ENCODE results near the gene TXK. TPM values are rescaled to one million over a fixed set of nuclear protein-coding genes. Genes with fewer than 3 reads are reported as not detected.

The TXK gene
- total RNA-seq, 1 donor: 0.86 TPM

DNA sequence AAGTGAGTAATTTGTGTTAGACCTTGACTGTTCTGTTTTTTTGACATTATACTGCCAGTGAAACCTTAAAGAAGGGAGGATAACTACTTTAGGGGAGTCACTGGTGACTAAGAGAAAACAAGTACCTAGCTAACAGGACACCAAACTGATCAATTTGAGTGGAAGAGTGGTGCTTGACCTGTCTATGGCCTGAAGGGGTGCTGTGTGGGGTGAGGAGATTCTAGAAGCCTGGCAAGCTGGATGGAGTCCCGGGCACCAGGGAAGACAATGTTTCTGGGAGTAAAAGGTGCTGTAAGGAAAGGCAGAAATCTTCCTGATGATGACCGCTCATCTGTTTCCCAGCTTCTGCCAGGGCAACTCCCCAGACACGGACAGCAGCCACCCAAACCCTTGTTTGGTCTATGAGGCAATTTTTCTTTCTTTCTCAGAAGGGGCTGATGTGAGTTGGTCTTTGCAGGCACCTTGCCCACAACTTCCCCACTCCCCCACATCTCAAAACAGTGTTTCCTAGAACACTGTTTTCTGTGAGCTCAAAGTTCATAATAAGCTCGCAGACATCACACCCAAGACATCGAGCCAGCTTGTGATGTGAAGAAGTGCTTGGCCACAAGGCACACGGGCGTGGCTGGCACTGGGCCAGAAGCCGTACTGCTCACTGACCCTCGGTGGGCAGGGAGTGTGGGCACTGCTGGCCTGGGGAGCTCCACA lies 4.6 kb downstream of the TXK start:
- no peak for DNase-seq (ENCODE audit: low read depth)
- no peak overlapping the region for H3K4me3 ChIP-seq (ENCODE audit: low read depth, low read length)
- TF ChIP-seq, protein P1, sequence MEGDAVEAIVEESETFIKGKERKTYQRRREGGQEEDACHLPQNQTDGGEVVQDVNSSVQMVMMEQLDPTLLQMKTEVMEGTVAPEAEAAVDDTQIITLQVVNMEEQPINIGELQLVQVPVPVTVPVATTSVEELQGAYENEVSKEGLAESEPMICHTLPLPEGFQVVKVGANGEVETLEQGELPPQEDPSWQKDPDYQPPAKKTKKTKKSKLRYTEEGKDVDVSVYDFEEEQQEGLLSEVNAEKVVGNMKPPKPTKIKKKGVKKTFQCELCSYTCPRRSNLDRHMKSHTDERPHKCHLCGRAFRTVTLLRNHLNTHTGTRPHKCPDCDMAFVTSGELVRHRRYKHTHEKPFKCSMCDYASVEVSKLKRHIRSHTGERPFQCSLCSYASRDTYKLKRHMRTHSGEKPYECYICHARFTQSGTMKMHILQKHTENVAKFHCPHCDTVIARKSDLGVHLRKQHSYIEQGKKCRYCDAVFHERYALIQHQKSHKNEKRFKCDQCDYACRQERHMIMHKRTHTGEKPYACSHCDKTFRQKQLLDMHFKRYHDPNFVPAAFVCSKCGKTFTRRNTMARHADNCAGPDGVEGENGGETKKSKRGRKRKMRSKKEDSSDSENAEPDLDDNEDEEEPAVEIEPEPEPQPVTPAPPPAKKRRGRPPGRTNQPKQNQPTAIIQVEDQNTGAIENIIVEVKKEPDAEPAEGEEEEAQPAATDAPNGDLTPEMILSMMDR (IDR thresholded peaks at IDR 0.05; ENCODE audit: insufficient read depth, low read depth, low read length): no peak

DNA sequence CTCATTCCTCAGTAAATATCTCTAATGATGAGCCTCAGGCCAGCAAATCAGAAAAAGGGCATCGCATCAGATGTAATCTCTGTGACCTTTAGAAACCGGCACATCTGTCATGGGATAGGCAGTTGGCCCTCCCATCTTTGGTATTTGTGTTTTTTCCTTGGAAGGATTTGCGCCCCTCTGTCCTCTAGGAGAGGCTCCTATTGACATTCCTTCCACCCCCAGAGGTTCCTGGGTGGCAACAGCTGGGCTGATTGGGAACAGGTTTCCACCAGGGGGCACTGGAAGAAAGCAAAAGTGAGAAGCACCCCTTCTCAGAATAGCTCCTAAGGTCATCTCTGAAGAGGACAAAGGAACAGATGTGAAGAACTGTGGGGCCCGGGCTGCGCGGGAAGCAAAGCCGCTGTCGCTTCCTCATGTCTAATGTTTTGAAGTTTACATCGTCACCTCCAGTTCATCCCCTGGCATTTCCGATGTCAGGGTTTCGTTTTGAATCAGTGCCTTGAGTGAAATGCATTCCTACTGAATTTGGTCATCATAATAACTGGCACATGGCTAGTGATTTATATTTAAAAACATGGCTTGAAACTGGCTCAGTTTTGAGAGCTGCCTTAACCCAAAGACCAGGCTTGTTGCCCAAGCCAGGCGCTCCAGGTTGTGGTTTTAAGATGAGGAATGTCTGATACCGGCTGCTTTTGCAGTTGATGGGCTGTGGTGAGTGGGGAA lies 6.2 kb downstream of the TXK start:
- TF ChIP-seq, protein P1 (IDR thresholded peaks at IDR 0.05; ENCODE audit: insufficient read depth, low read depth, low read length): peak; percentile 65
- H3K4me3 ChIP-seq (ENCODE audit: low read depth, low read length): peak overlapping the region; percentile 18
- peak; percentile 87 for DNase-seq (ENCODE audit: low read depth)

DNA sequence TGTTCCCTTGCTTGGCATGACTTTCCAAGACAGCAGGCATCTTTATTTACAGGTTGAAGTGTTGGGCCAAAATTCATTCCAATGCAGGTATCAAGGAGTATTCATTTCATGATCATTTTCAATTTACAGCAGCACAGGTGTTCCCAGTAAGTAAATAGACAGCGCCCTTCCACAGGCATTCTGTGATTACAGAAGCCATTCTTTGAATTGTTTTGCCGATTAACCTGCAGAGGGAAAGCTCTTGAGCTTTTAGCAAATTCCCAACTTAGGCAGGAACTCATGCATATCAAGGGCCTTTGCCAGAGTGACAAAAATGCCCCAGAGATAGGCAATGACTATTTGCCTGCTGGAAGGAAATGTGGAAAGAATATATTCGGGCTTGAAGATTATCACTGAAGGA lies 6.8 kb downstream of the TXK start:
- H3K4me3 ChIP-seq (ENCODE audit: low read depth, low read length): no peak overlapping the region
- TF ChIP-seq, protein P1 (IDR thresholded peaks at IDR 0.05; ENCODE audit: insufficient read depth, low read depth, low read length): no peak
- no peak for DNase-seq (ENCODE audit: low read depth)

DNA sequence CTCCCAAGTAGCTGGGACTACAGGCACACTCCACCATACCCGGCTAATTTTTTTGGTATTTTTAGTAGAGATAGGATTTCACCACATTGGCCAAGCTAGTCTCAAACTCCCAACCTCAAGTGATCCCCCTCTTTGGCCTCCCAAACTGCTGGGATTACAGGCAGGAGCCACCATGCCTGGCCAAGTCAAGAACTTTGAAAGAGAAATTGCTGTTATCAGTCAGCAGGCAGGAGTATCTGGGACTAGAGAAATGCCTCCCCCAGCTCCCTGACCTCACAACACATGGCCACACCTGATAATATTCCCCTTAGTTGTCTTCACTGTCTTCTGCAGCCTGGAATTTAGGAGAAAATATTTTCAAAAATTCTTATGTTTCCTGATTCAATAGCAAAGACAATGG lies 7.4 kb downstream of the TXK start:
- H3K4me3 ChIP-seq (ENCODE audit: low read depth, low read length): no peak overlapping the region
- TF ChIP-seq, protein P1 (IDR thresholded peaks at IDR 0.05; ENCODE audit: insufficient read depth, low read depth, low read length): no peak
- DNase-seq (ENCODE audit: low read depth): no peak

DNA sequence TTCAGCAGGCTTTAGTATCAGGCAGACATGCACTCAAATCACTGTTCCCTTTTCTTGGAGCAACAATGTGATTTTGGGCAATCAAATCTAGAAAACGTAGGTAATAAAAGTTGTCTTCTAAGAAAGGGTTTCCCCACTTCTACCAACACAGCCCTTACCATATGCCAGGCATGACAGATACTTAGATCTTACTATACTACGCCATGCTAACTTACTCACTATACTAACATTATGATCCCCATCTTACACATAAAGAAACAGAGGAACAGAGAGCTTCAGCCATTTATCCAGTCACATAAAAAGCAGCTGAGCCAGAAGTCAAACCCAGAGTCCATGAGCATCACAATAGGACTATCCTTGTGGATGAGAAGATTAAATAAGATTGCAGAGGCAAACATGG lies 9.2 kb downstream of the TXK start:
- H3K4me3 ChIP-seq (ENCODE audit: low read depth, low read length): no peak overlapping the region
- TF ChIP-seq, protein P1 (IDR thresholded peaks at IDR 0.05; ENCODE audit: insufficient read depth, low read depth, low read length): no peak
- DNase-seq (ENCODE audit: low read depth): no peak

DNA sequence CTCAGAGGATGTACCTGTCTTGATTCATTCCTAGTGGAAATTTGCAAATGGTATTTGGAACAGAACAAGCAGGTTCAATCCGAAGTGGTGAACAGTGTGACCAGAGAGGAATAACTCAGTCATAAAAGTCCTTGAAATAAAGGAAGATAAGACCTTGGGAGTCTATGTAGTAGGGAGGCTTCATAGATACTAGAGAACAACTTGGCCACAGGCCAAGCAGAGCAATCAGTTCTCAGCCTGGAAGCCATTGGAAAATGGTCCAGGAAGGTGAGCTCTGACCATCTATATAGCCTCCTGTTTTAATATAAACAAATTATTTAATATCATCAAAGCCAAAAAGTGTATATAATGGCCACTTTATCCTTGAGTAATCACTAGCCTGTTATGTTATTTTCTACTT lies 11.3 kb downstream of the TXK start:
- TF ChIP-seq, protein P1 (IDR thresholded peaks at IDR 0.05; ENCODE audit: insufficient read depth, low read depth, low read length): no peak
- H3K4me3 ChIP-seq (ENCODE audit: low read depth, low read length): no peak overlapping the region
- no peak for DNase-seq (ENCODE audit: low read depth)

Data from fibroblast of villous mesenchyme (primary cell).